ENCODE results near the gene EMP1.
"Not testable (repeated sequence)": the region's sequence is repeated elsewhere in the genome, so short reads cannot be mapped to it uniquely, and the experiment has no call there.

EMP1 gene

DNA sequence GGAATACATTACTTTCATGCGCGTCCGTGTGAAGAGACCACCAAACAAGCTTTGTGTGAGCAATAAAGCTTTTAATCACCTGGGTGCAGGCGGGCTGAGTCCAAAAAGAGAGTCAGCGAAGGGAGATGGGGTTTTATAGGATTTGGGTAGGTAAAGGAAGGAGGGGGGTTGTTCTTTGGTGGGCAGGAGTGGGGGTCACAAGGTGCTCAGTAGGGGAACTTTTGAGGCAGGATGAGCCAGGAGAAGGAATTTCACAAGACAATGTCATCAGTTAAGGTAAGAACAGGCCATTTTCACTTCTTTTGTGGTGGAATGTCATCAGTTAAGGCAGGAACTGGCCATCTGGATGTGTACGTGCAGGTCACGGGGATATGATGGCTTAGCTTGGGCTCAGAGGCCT, 63.1 kb downstream of the EMP1 start:
- DNase-seq, result not testable (repeated sequence)

DNA sequence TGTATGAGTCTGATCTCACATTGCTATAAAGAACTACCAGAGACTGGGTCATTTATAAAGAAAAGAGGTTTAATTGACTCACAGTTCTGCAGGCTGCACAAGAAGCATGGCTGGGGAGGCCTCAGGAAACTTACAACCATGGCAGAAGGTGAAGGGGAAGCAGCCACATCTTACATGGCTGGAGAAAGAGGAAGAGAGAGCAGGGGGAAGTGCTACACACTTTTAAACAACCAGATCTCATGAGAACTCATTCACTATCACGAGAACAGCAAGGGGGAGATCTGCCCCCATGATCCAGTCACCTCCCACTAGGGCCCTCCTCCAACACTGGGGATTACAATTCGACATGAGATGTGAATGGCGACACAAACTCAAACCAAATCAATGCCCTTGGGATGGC, 71.3 kb downstream of the EMP1 start:
- DNase-seq, result peak in 1 of 2 donors; percentile 14

DNA sequence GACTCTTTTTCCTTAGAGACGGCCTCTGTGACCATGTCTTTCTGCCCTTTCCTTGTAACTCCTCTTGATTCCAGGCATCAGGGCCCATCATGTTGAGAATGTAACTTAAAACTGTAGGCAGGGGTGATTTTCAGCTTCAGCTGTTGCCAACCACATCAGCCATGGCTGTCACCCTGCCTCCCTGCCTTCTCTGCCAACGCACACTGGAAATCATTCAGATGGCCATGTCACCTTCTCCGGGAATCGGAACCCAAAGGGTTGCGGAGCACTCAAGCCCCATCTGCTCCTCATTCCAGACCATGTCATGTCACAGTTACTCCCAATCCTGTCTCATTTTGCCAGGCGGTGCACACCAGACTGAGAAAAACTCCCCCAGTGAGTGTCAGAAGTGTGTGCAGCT, 72.1 kb downstream of the EMP1 start:
- DNase-seq, result no peak
